HG03575 (cell line): ENCODE results near the gene PUSL1.

Source experiments
- ATAC-seq: cut with Tn5 transposase; IDR thresholded peaks from one replicate; pipeline ENCODE4 v1.9.1; 2021; ENCODE audit not compliant: unreplicated experiment, insufficient number of reproducible peaks, low FRiP score; ENCODE audit errors: extremely low read depth

The PUSL1 gene

GRCh38 chr1:1358433-1359271 lies 50.3 kb downstream of the PUSL1 start, which contains the start of gene MXRA8:
Gene MXRA8 (minus strand): TSS chr1:1358555. CDS start chr1:1358504, 51 bp downstream.
- ATAC-seq, result no peak

- ATAC-seq, result no peak
These were observed 50.9 kb downstream of the PUSL1 start for GRCh38 chr1:1359308-1359663.

DNA sequence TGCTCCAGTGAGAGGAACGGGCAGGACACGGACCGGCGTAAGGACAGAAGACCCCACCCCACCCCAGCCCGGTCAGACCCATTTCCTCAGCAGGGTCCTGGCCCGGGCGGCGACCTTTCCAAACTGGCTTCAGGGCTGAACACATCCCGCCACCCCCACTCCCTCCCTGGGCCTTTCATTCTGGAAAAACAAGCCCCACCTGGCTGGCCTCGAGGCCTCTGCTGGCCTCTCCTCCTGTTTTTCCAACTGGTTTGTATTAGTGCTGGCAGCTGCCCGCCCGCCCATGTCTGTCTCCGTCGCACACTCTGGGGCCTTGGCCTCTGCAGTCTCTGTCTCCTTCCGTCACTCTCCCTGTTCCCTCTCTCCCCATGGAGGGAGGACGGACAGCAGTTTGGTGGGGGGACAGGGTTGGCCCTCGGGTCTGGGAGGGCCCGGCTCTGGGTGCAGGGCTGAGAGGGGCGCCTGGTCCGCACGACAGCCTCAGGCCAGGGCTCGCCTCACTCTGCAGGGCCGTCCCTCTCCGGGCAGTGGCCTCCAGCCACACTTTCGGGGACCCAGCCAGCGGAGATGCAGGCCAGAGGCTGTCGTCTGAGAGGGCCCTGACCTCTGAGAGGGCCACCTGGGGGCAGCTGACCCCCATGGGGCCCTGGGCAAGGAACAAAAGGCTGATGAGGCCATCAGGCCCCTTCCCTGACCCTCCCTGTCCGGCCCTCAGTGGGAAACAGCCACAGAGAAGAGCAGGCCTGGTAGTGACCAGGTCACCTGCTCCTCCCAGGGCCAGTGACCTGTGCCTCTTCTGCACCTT lies 51.5 kb downstream of the PUSL1 start:
- no peak for ATAC-seq

- no peak for ATAC-seq
These were observed 52.2 kb downstream of the PUSL1 start for GRCh38 chr1:1360506-1361169.
